A549 (cell line): Measurements from ENCODE around the gene LIPT2. TPM values are rescaled to one million over a fixed set of nuclear protein-coding genes. Genes with fewer than 3 reads are reported as not detected.

ENCODE experiments used
- ATAC-seq, 2 experiments: fragments of 200-7000 bp in 1 of 2; fragments of >200 bp in 1 of 2; cut with Nextera tagmentation in 1 of 2; cut with Tn5 transposase in 1 of 2; 3 replicates each; pipeline versions ENCODE4 v1.8.0 to v1.9.1; 2018 to 2020; ENCODE audit warnings: mild to moderate bottlenecking in 1 of 2, moderate library complexity in 1 of 2
- CTCF ChIA-PET: fragments of 300-600 bp; sonication (Branson Sonifier 250); formaldehyde crosslinking; extraction: SDS; loops from one replicate; lab custom pipeline; 2021; ENCODE audit warnings: antibody characterized with exemption, inconsistent platforms; lab: Yijun Ruan, JAX
- POLR2A ChIA-PET: fragments of 350-600 bp; formaldehyde crosslinking; extraction: SDS; loops from one replicate; lab custom pipeline; 2021; ENCODE audit warnings: antibody characterized with exemption, inconsistent platforms; lab: Yijun Ruan, JAX
- DNase-seq, 2 experiments: peaks; one replicate each; pipeline versions ENCODE4 v3.0.0 to v3.0.0-alpha.2; 2011 to 2016; ENCODE audit warnings: low read depth in 1 of 2, low spot score in 1 of 2
- FAIRE-seq: peaks from 2 replicates; lab custom pipeline; 2011; peaks lifted over from hg19 to GRCh38; lab: Jason Lieb, UNC
- H3K27ac ChIP-seq, 2 experiments: fragments of >200 bp; sonication (Bioruptor Twin); formaldehyde crosslinking; 3 replicates each; pipeline ENCODE4 v1.5.1; 2016 to 2017
- H3K4me1 ChIP-seq: fragments of >200 bp; sonication (Bioruptor Twin); formaldehyde crosslinking; 3 replicates; pipeline ENCODE4 v1.6.1; 2016
- H3K4me2 ChIP-seq: fragments of >200 bp; sonication (Bioruptor Twin); formaldehyde crosslinking; 3 replicates; pipeline ENCODE4 v1.6.1; 2016
- H3K4me3 ChIP-seq: fragments of >200 bp; sonication (Bioruptor Twin); formaldehyde crosslinking; 3 replicates; pipeline ENCODE4 v1.5.1; 2016
- H3K9me3 ChIP-seq: fragments of >200 bp; sonication (Bioruptor Twin); formaldehyde crosslinking; 3 replicates; pipeline ENCODE4 v1.6.1; 2016
- ATOH8 ChIP-seq: fragments of 250-450 bp; sonication (Bioruptor Pico); IDR thresholded peaks from 2 replicates; pipeline ENCODE4 v1.5.0; 2020; ENCODE audit warnings: low read depth, mild to moderate bottlenecking, moderate library complexity
- BCL3 ChIP-seq: fragments of >200 bp; sonication (Bioruptor Twin); formaldehyde crosslinking; IDR thresholded peaks from 3 replicates; pipeline ENCODE4 v1.6.1; 2016
- BHLHE40 ChIP-seq: IDR thresholded peaks from 2 replicates; pipeline ENCODE4 v1.6.1; 2012; ENCODE audit warnings: low read depth, low read length, inconsistent platforms
- CBX2 ChIP-seq: fragments of 200-600 bp; sonication (generic); IDR thresholded peaks from 2 replicates; pipeline ENCODE4 v1.6.1; 2016; ENCODE audit warnings: low read depth, mild to moderate bottlenecking, borderline replicate concordance
- CHD2 ChIP-seq: fragments of 150-350 bp; IDR thresholded peaks from 2 replicates; pipeline ENCODE4 v1.6.1; 2014; ENCODE audit warnings: low read length; ENCODE audit not compliant: partially characterized antibody
- CHD4 ChIP-seq: fragments of 200-600 bp; sonication (generic); IDR thresholded peaks from 2 replicates; pipeline ENCODE4 v1.6.1; 2016; ENCODE audit warnings: antibody characterized with exemption, mild to moderate bottlenecking, borderline replicate concordance
- CTCF ChIP-seq: fragments of >200 bp; sonication (Bioruptor Twin); formaldehyde crosslinking; IDR thresholded peaks from 3 replicates; pipeline ENCODE4 v1.5.1; 2016
- FOXS1 ChIP-seq: fragments of 250-450 bp; sonication (Bioruptor Pico); IDR thresholded peaks from 2 replicates; pipeline ENCODE4 v1.5.0; 2020; ENCODE audit warnings: mild to moderate bottlenecking, moderate library complexity
- GATA3 ChIP-seq: IDR thresholded peaks from 2 replicates; pipeline ENCODE4 v1.6.1; 2012; ENCODE audit warnings: borderline replicate concordance
- HDAC2 ChIP-seq: fragments of 200-600 bp; sonication (generic); IDR thresholded peaks from 2 replicates; pipeline ENCODE4 v1.6.1; 2016
- HOXA7 ChIP-seq: fragments of 250-450 bp; sonication (Bioruptor Pico); IDR thresholded peaks from 2 replicates; pipeline ENCODE4 v1.5.0; 2020; ENCODE audit warnings: mild to moderate bottlenecking, moderate library complexity
- HOXB5 ChIP-seq: fragments of 250-450 bp; sonication (Bioruptor Pico); IDR thresholded peaks from 2 replicates; pipeline ENCODE4 v1.5.0; 2020; ENCODE audit warnings: mild to moderate bottlenecking, moderate library complexity
- MAFK ChIP-seq: fragments of 450-650 bp; IDR thresholded peaks from 2 replicates; pipeline ENCODE4 v1.6.1; 2014; ENCODE audit not compliant: partially characterized antibody
- MAZ ChIP-seq: fragments of 150-350 bp; IDR thresholded peaks from 2 replicates; pipeline ENCODE4 v1.6.1; 2014; ENCODE audit warnings: antibody characterized with exemption, low read depth, low read length, borderline replicate concordance
- MYC ChIP-seq: IDR thresholded peaks from 2 replicates; pipeline ENCODE4 v1.6.1; 2012; ENCODE audit warnings: mild to moderate bottlenecking, inconsistent platforms, low read length, improper control_type of control experiment, borderline replicate concordance
- NPAS2 ChIP-seq: fragments of 250-450 bp; sonication (Bioruptor Pico); IDR thresholded peaks from 2 replicates; pipeline ENCODE4 v1.8.0; 2022; ENCODE audit warnings: mild to moderate bottlenecking, moderate library complexity, borderline replicate concordance
- NR3C1 ChIP-seq: fragments of >200 bp; sonication (Bioruptor Twin); formaldehyde crosslinking; IDR thresholded peaks from 3 replicates; pipeline ENCODE4 v1.6.1; 2017
- POLR2AphosphoS2 ChIP-seq: conservative IDR thresholded peaks from 2 replicates; pipeline ENCODE4 v1.6.1; 2012; ENCODE audit warnings: low read length, improper control_type of control experiment, inconsistent platforms
- RAD21 ChIP-seq, 2 experiments: fragments of >200 bp in 1 of 2; sonication (Bioruptor Twin) in 1 of 2; formaldehyde crosslinking in 1 of 2; IDR thresholded peaks in 1 of 2; conservative IDR thresholded peaks in 1 of 2; 2 replicates in 1 of 2; 3 replicates in 1 of 2; pipeline ENCODE4 v1.6.1; 2012 to 2018; ENCODE audit warnings: inconsistent platforms in 1 of 2
- RARB ChIP-seq: fragments of 250-450 bp; sonication (Bioruptor Pico); IDR thresholded peaks from 2 replicates; pipeline ENCODE4 v1.8.0; 2021; ENCODE audit warnings: mild to moderate bottlenecking, moderate library complexity
- RFX5 ChIP-seq: fragments of 450-650 bp; IDR thresholded peaks from 2 replicates; pipeline ENCODE4 v1.7.1; 2014; ENCODE audit warnings: antibody characterized with exemption, mild to moderate bottlenecking, moderate library complexity
- SMC3 ChIP-seq: fragments of >200 bp; sonication (Bioruptor Twin); formaldehyde crosslinking; IDR thresholded peaks from 3 replicates; pipeline ENCODE4 v1.6.1; 2018; ENCODE audit warnings: inconsistent platforms
- SREBF2 ChIP-seq: fragments of 450-650 bp; IDR thresholded peaks from 2 replicates; pipeline ENCODE4 v1.6.1; 2014; ENCODE audit warnings: mild to moderate bottlenecking, moderate library complexity
- TP53 ChIP-seq: fragments of 250-450 bp; sonication (Bioruptor Pico); IDR thresholded peaks from 2 replicates; pipeline ENCODE4 v1.5.0; 2021; ENCODE audit warnings: mild to moderate bottlenecking, moderate library complexity
- USF2 ChIP-seq: fragments of 450-650 bp; IDR thresholded peaks from 2 replicates; pipeline ENCODE4 v1.6.1; 2014; ENCODE audit warnings: antibody characterized with exemption
- WGBS: methylation state at CpG from one replicate; pipeline ENCODE4 v1.1.6; 2017; ENCODE audit errors: missing lambda C conversion rate; 5-methylcytosine and 5-hydroxymethylcytosine counted together
- polyA plus RNA-seq, 4 experiments: library from polyadenylated mRNA; depleted of rRNA in 3 of 4; stranded (reverse); fragments of >200 nt; fragmentation: RNase III in 1 of 4; extraction: RNeasy Plus Mini Kit Qiagen cat#74134 plus additional on column Dnase treatment in 1 of 4; gene quantifications; 2 replicates in 3 of 4; 3 replicates in 1 of 4; pipeline ENCODE4 v1.2.3, GENCODE V29; 2011 to 2017

Gene LIPT2
- polyA plus RNA-seq, 2 of the 4 experiments (the other 2 are of a cell fraction): 4.8 to 9.8 TPM

GRCh38 chr11:74492084-74492483 is 1.4 kb downstream of the LIPT2 start (continued):
- TF ChIP-seq SREBF2 (no peak), HOXA7 (CRISPR knock-in tag) (no peak), HDAC2 (no peak), NPAS2 (CRISPR knock-in tag) (no peak), ATOH8 (CRISPR knock-in tag) (no peak), NR3C1 (no peak), CBX2 (no peak)

- peaks cover 14% of the 10 kb centered on the region; the same call in 2 of the 3 replicates for H3K4me1 ChIP-seq
- TF ChIP-seq RFX5: no peak
- no peak for TF ChIP-seq GATA3
- TF ChIP-seq HDAC2: no peak
- no peak for TF ChIP-seq NPAS2 (CRISPR knock-in tag)
- no peak for TF ChIP-seq FOXS1 (CRISPR knock-in tag)
- no peak for TF ChIP-seq MAFK
- no peak for TF ChIP-seq HOXB5
- no peak for TF ChIP-seq MAZ
- no peak for TF ChIP-seq POLR2AphosphoS2
- no peak for TF ChIP-seq BCL3
- TF ChIP-seq MYC: no peak
- TF ChIP-seq SMC3: no peak
- no peak for TF ChIP-seq USF2
- no peak for TF ChIP-seq RARB (CRISPR knock-in tag)
- no peak for TF ChIP-seq BHLHE40
- no peak for TF ChIP-seq CHD2
- no peak for TF ChIP-seq TP53
- POLR2A ChIA-PET: no interaction called here
- CTCF ChIA-PET: interaction anchor here (1.7 kb wide), 1 partner anchor 225 kb away, joined by 3 read pairs; no protein-coding TSS in a partner anchor
- ATAC-seq (no peak), FAIRE-seq (no peak), DNase-seq (no peak)
- no peak overlapping the region for H3K27ac ChIP-seq
- no peak overlapping the region for H3K4me2 ChIP-seq
- WGBS: 75% methylated on average over 4 of the region's 4 CpGs
- H3K4me3 ChIP-seq: no peak overlapping the region
- H3K9me3 ChIP-seq: no peaks in the 10 kb centered on the region; the same call in 2 of the 3 replicates
Observed at GRCh38 chr11:74490941-74491340, 2.6 kb downstream of the LIPT2 start.

- Histone ChIP-seq H3K4me1 (peaks cover 6% of the 10 kb centered on the region; the same call in 2 of the 3 replicates), H3K4me2 (no peak overlapping the region), H3K27ac (no peak overlapping the region), H3K4me3 (no peak overlapping the region), H3K9me3 (no peaks in the 10 kb centered on the region)
- POLR2A ChIA-PET: no interaction called here
- TF ChIP-seq CTCF (peak; percentile 30; the same call in 1 of the 3 replicates), SMC3 (peak; percentile 30; the same call in 1 of the 3 replicates), RAD21 (conservative IDR thresholded peaks at IDR 0.05 in 1 of 2, IDR thresholded peaks at IDR 0.05 in 1 of 2) (peak in 1 of 2 experiments; percentile 40; a peak in 2 of 5 replicates), SREBF2 (no peak), CHD4 (no peak)
- CTCF ChIA-PET: interaction anchor here (0.6 to 2.1 kb wide), 8 partner anchors 10 to 97 kb away, joined by 3 to 9 read pairs (median 4); no protein-coding TSS in a partner anchor
- WGBS: 38% methylated on average over 1 of the region's 1 CpG
- ATAC-seq (peak; percentile 70 to 75; a peak in 4 of 6 replicates), FAIRE-seq (no peak), DNase-seq (peak in 1 of 2 experiments; percentile 51)
Observed at GRCh38 chr11:74487875-74488274, 5.6 kb downstream of the LIPT2 start.
